Endothelial cell of umbilical vein (primary cell): Measurements from ENCODE around the gene RASGEF1C. TPM values are rescaled to one million over a fixed set of nuclear protein-coding genes. Genes with fewer than 3 reads are reported as not detected.

Experiments used
- BruUV-seq: library from RNA; stranded (reverse); fragments of 400-500 nt; replicated peaks from 2 replicates; lab custom pipeline; 2021; lab: Mats Ljungman, UMichigan
- CTCF ChIA-PET: fragments of 300-600, 350-600 bp; sonication (Branson Sonifier 250); formaldehyde crosslinking; loops from one replicate; lab custom pipeline; 2021; ENCODE audit warnings: antibody characterized with exemption, inconsistent platforms; lab: Charles Lee
- POLR2A ChIA-PET: fragments of 300-600, 350-600 bp; sonication (Branson Sonifier 250); formaldehyde crosslinking; loops from one replicate; lab custom pipeline; 2021; ENCODE audit warnings: antibody characterized with exemption, inconsistent platforms; lab: Charles Lee
- DNase-seq: peaks from one replicate; pipeline ENCODE4 v3.0.0-alpha.2; 2011; ENCODE audit warnings: low read depth, low spot score
- FAIRE-seq: peaks from 2 replicates; lab custom pipeline; 2011; peaks lifted over from hg19 to GRCh38; lab: Jason Lieb, UNC
- H2AFZ ChIP-seq: 2 replicates; pipeline ENCODE4 v1.6.0; 2012; ENCODE audit warnings: low read depth, low read length, control low read depth, inconsistent platforms
- H3K27ac ChIP-seq: 2 replicates; pipeline ENCODE4 v1.5.1; 2011; ENCODE audit warnings: low read depth, mild to moderate bottlenecking, control low read depth, low read length, moderate library complexity; ENCODE audit not compliant: insufficient read depth
- H3K27me3 ChIP-seq, 2 experiments: 2 replicates each; pipeline versions ENCODE4 v1.6.0 to v1.6.1; 2011; ENCODE audit warnings: low read length in 2 of 2, mixed read lengths in 1 of 2; ENCODE audit not compliant: control insufficient read depth in 2 of 2, insufficient read depth in 2 of 2
- H3K36me3 ChIP-seq, 2 experiments: 2 replicates in 1 of 2; 3 replicates in 1 of 2; pipeline ENCODE4 v1.5.1; 2011; ENCODE audit warnings: low read length in 2 of 2, mild to moderate bottlenecking in 1 of 2, moderate library complexity in 1 of 2; ENCODE audit not compliant: control insufficient read depth in 2 of 2, insufficient read depth in 2 of 2; ENCODE audit errors: extremely low read depth in 1 of 2
- H3K4me1 ChIP-seq: 3 replicates; pipeline ENCODE4 v1.5.1; 2011; ENCODE audit warnings: mild to moderate bottlenecking, low read length; ENCODE audit not compliant: control insufficient read depth, insufficient read depth; ENCODE audit errors: extremely low read depth
- H3K4me2 ChIP-seq: 2 replicates; pipeline ENCODE4 v1.6.1; 2011; ENCODE audit warnings: low read length, control low read depth, mixed read lengths; ENCODE audit not compliant: insufficient read depth
- H3K4me3 ChIP-seq, 3 experiments: fragments of 200-600 bp in 1 of 3; sonication (generic), shearing (Covaris generic) in 1 of 3; replicated peaks in 1 of 3; 2 replicates each; pipeline ENCODE4 v1.5.1; 2011 to 2016; ENCODE audit warnings: control low read depth in 3 of 3, low read length in 3 of 3, mild to moderate bottlenecking in 2 of 3, inconsistent platforms in 1 of 3, low read depth in 1 of 3, moderate library complexity in 1 of 3; ENCODE audit not compliant: insufficient read depth in 1 of 3
- H3K79me2 ChIP-seq: 2 replicates; pipeline ENCODE4 v1.6.0; 2012; ENCODE audit warnings: low read length, inconsistent platforms; ENCODE audit not compliant: control insufficient read depth, insufficient read depth
- H3K9ac ChIP-seq: replicated peaks from 2 replicates; pipeline ENCODE3; 2011; ENCODE audit warnings: low read length, control low read depth; ENCODE audit not compliant: insufficient read depth; ENCODE audit errors: extremely low read depth
- H3K9me1 ChIP-seq: replicated peaks from 3 replicates; pipeline ENCODE4 v1.6.0; 2011; ENCODE audit warnings: mild to moderate bottlenecking, low read length; ENCODE audit not compliant: control insufficient read depth, insufficient read depth; ENCODE audit errors: extremely low read depth
- H3K9me3 ChIP-seq: replicated peaks from 2 replicates; pipeline ENCODE4 v1.5.1; 2012; ENCODE audit warnings: low read length, inconsistent platforms; ENCODE audit not compliant: control insufficient read depth, insufficient read depth
- H4K20me1 ChIP-seq: replicated peaks from 2 replicates; pipeline ENCODE3; 2011; ENCODE audit warnings: mild to moderate bottlenecking, low read length; ENCODE audit not compliant: control insufficient read depth, insufficient read depth; ENCODE audit errors: extremely low read depth
- EZH2 ChIP-seq: IDR thresholded peaks from 2 replicates; pipeline ENCODE4 v1.6.1; 2012; ENCODE audit warnings: borderline replicate concordance, low read depth, mild to moderate bottlenecking, moderate library complexity, low read length, inconsistent platforms; ENCODE audit not compliant: severe bottlenecking
- FOS ChIP-seq: IDR thresholded peaks from 2 replicates; pipeline ENCODE4 v1.6.1; 2011; ENCODE audit warnings: mild to moderate bottlenecking, low read length, moderate library complexity, borderline replicate concordance; ENCODE audit not compliant: insufficient read depth
- GATA2 ChIP-seq: IDR thresholded peaks from 2 replicates; pipeline ENCODE4 v1.7.0; 2011; ENCODE audit warnings: low read depth, mild to moderate bottlenecking, moderate library complexity, mixed read lengths, low read length; ENCODE audit not compliant: insufficient read length, insufficient read depth
- JUN ChIP-seq: IDR thresholded peaks from 2 replicates; pipeline ENCODE4 v1.6.1; 2011; ENCODE audit warnings: borderline replicate concordance, low read depth; ENCODE audit not compliant: insufficient read length, insufficient read depth
- MYC ChIP-seq: IDR thresholded peaks from one replicate; pipeline ENCODE4 v1.6.1; 2011; ENCODE audit warnings: mild to moderate bottlenecking, low read depth, low read length
- POLR2A ChIP-seq: IDR thresholded peaks from 2 replicates; pipeline ENCODE4 v1.6.1; 2012; ENCODE audit warnings: low read depth, mild to moderate bottlenecking, control low read depth, low read length
- POLR2AphosphoS5 ChIP-seq: IDR thresholded peaks from 2 replicates; pipeline ENCODE4 v1.6.1; 2012; ENCODE audit warnings: low read depth, mild to moderate bottlenecking, control low read depth, low read length, moderate library complexity; ENCODE audit not compliant: insufficient read depth
- dilution Hi-C: fragments of 300-500 bp; cut with MboI; formaldehyde crosslinking; loops from one replicate; pipeline ENCODE4 v1.15.0; 2019; ENCODE audit warnings: low sequenced_read_pairs; ENCODE audit not compliant: extremely low pct_ligation_motif_present
- intact Hi-C: fragments of 100-400 bp; cut with micrococcal nuclease; formaldehyde crosslinking; loops from one replicate; pipeline ENCODE4 v1.10.0; 2022
- polyA plus RNA-seq, 4 experiments: library from polyadenylated mRNA; depleted of rRNA in 3 of 4; stranded (reverse) in 3 of 4; unstranded in 1 of 4; fragments of >200 nt; gene quantifications; 2 replicates each; pipeline versions ENCODE4 v1.2.1 to v1.2.3, GENCODE V29; 2011 to 2012; ENCODE audit warnings: missing spikeins in 1 of 4
- total RNA-seq: library from RNA; stranded (reverse); gene quantifications from 2 replicates; pipeline ENCODE4 v1.2.3, GENCODE V29; 2021
- TF ChIP-seq, protein P1 (sequence below): IDR thresholded peaks from 2 replicates; pipeline ENCODE4 v1.6.1; 2011; ENCODE audit not compliant: insufficient read depth, insufficient read length
- TF ChIP-seq, protein P2 (sequence below), 2 donors: IDR thresholded peaks; 1 replicate in 1 of 2; 2 replicates in 1 of 2; pipeline ENCODE4 v1.5.1; 2011; ENCODE audit warnings: low read length in 2 of 2, mild to moderate bottlenecking in 2 of 2, moderate library complexity in 2 of 2, control low read depth in 1 of 2, inconsistent platforms in 1 of 2, low read depth in 1 of 2; ENCODE audit not compliant: insufficient read depth in 1 of 2; ENCODE audit errors: extremely low read depth in 1 of 2

Gene RASGEF1C
- total and polyA plus RNA-seq, 2 donors (not counting 3 experiments of a cell fraction or from before 2014, with no cell fraction given): not detected

DNA sequence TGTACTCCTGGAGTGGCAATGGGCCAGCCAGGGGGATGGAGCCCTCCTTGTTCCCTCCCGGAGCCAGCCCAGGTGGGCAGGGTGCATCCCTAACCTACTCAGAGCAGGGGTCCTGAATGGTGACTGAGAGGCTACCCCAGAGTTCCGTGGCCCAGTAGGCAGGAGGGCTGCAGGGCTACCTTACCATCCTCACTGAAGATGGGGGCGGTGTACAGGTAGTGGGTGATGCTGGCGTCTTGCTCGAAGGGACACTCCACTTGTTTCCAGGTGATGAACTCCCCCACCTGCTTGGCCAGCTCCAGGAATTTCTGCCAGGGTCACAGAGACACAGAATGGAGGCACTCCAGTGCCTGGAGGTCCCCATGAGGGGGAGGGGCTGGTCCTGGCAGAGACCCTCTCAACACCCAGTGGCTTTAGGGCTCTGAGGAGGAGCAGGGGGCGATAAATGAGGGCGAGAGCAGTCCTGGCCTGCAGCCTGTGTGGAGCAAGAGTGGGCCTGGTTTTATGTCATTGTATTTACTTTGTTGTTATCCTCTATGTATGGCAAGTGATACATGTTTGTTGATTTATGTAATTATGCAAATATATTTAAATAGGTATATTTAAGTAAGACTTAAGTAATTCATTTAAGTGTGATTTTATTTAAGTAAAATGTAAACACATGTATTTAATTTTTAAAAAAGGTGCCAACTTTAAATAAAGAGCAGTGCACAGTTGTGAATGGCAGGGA is 97.6 kb downstream of the RASGEF1C start:
- Histone ChIP-seq H3K36me3 (no peaks in the 10 kb centered on the region), H3K27me3 (no peaks in the 10 kb centered on the region), H4K20me1 (no peaks in the 10 kb centered on the region), H3K4me2 (no peak overlapping the region), H3K9me3 (no peaks in the 10 kb centered on the region), H3K79me2 (no peaks in the 10 kb centered on the region), H2AFZ (no peak overlapping the region), H3K9ac (no peak overlapping the region), H3K27ac (no peak overlapping the region), H3K9me1 (no peaks in the 10 kb centered on the region), H3K4me1 (no peaks in the 10 kb centered on the region), H3K4me3 (no peak overlapping the region)
- DNase-seq (no peak), FAIRE-seq (no peak)
- no TSS peak for BruUV-seq
- intact Hi-C loops: no loop called here
- ChIA-PET POLR2A (no interaction called here), CTCF (no interaction called here)
- no peak for TF ChIP-seq EZH2
- TF ChIP-seq, protein P1, sequence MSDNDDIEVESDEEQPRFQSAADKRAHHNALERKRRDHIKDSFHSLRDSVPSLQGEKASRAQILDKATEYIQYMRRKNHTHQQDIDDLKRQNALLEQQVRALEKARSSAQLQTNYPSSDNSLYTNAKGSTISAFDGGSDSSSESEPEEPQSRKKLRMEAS: no peak
- no peak for TF ChIP-seq FOS
- no peak for TF ChIP-seq POLR2AphosphoS5
- TF ChIP-seq GATA2: no peak
- TF ChIP-seq JUN: no peak
- TF ChIP-seq MYC: no peak
- TF ChIP-seq POLR2A: no peak
- TF ChIP-seq, protein P2, sequence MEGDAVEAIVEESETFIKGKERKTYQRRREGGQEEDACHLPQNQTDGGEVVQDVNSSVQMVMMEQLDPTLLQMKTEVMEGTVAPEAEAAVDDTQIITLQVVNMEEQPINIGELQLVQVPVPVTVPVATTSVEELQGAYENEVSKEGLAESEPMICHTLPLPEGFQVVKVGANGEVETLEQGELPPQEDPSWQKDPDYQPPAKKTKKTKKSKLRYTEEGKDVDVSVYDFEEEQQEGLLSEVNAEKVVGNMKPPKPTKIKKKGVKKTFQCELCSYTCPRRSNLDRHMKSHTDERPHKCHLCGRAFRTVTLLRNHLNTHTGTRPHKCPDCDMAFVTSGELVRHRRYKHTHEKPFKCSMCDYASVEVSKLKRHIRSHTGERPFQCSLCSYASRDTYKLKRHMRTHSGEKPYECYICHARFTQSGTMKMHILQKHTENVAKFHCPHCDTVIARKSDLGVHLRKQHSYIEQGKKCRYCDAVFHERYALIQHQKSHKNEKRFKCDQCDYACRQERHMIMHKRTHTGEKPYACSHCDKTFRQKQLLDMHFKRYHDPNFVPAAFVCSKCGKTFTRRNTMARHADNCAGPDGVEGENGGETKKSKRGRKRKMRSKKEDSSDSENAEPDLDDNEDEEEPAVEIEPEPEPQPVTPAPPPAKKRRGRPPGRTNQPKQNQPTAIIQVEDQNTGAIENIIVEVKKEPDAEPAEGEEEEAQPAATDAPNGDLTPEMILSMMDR (IDR thresholded peaks at IDR 0.05; ENCODE audit: extremely low read depth in 1 of 2, insufficient read depth in 1 of 2, low read depth in 1 of 2, low read length in 2 of 2): no peak
- dilution Hi-C loops: no loop called here
